ENCODE data around the gene ALG13. TPM values are rescaled to one million over a fixed set of nuclear protein-coding genes. Genes with fewer than 3 reads are reported as not detected.

ALG13 gene
- 34.6 and 44.3 TPM in 2 replicates for total RNA-seq (2021; fragmentation: NEBNext Ultra II Directional; extraction: Animal tissue kit (Norgen Biotek cat#: 25700))
- 70.6 and 93.6 TPM in 2 replicates for polyA plus RNA-seq (2011; rRNA removed)
- 73.1 TPM for polyA plus RNA-seq (2011; cell fraction: cytosol; rRNA removed)
- 140 TPM for polyA plus RNA-seq (2011; cell fraction: nucleus; rRNA removed)
- polyA plus RNA-seq (2012, experiment 1 of 2), result 36.1 to 39.0 TPM (median 38.1 TPM) in 4 replicates
- 6.1 TPM for polyA plus RNA-seq (2012, experiment 2 of 2)
- 31.6 TPM for polyA plus RNA-seq (2013, experiment 1 of 2)
- 32.9 TPM for polyA plus RNA-seq (2013, experiment 2 of 2)
- polyA minus RNA-seq (2011; rRNA and poly(A)+ RNA removed), result 117 and 176 TPM in 2 replicates
- polyA minus RNA-seq (2011; cell fraction: cytosol; rRNA and poly(A)+ RNA removed), result 49.0 TPM
- polyA minus RNA-seq (2011; cell fraction: nucleus; rRNA and poly(A)+ RNA removed), result 197 TPM
- long read RNA-seq, experiment 1, partial matches to known transcripts, result 9 of 22 reads
- long read RNA-seq, experiment 1, other reads (novel, unspliced or antisense), result 7 of 22 reads
- long read RNA-seq, experiment 2, partial matches to known transcripts, result 1 of 18 reads
- long read RNA-seq, experiment 2, other reads (novel, unspliced or antisense), result 7 of 18 reads

GRCh38 chrX:111680988-111681779 lies at the start of gene ALG13:
Gene ALG13 (plus strand): TSS chrX:111681170. CDS start chrX:111681219, 49 bp downstream.
- Histone ChIP-seq H2BK12ac (ENCODE audit: low read depth, low read length) (no peak within 1 kb of the TSS), H4K5ac (ENCODE audit: insufficient read length, low read depth, low read length) (peak within 1 kb of the TSS; percentile 94), H2BK15ac (ENCODE audit: low read length) (no peak within 1 kb of the TSS), H3K36me3 (ENCODE audit: control insufficient read depth in 2 of 4, insufficient read depth in 4 of 4, low read length in 3 of 4) (peaks cover 0 to 30% (median 9%) of the 10 kb centered on the region in 4 experiments; a peak in 4 of 8 replicates), H3K9me3 (ENCODE audit: insufficient read depth in 2 of 2, low read depth in 1 of 2, low read length in 1 of 2) (peaks cover 0 to 6% of the 10 kb centered on the region in 2 experiments; a peak in 1 of 4 replicates), H4K20me1 (replicated peaks in 1 of 2; ENCODE audit: control insufficient read depth in 1 of 2, insufficient read depth in 2 of 2, low read length in 2 of 2) (no peaks in the 10 kb centered on the region), H3K14ac (ENCODE audit: insufficient read length) (no peak within 1 kb of the TSS), H3K79me1 (ENCODE audit: low read depth, low read length) (no peaks in the 10 kb centered on the region), H2AFZ (ENCODE audit: low read length) (no peak within 1 kb of the TSS), H2BK120ac (replicated peaks; ENCODE audit: low read depth, low read length) (no peak within 1 kb of the TSS), H3K79me2 (ENCODE audit: control insufficient read depth in 1 of 2, insufficient read depth in 2 of 2, low read length in 2 of 2) (peaks cover 0 to 18% of the 10 kb centered on the region in 2 experiments; a peak in 2 of 4 replicates), H3K23me2 (ENCODE audit: low read depth, low read length) (no peaks in the 10 kb centered on the region; the same call in 1 of the 2 replicates), H3K27ac (ENCODE audit: low read depth, low read length) (peak within 1 kb of the TSS; percentile 98), H3K23ac (ENCODE audit: insufficient read length) (no peak within 1 kb of the TSS), H2BK5ac (ENCODE audit: low read depth, low read length) (peak within 1 kb of the TSS; percentile 91), H4K8ac (ENCODE audit: extremely low read depth, insufficient read depth, low read length) (peak within 1 kb of the TSS; percentile 97; the same call in 1 of the 2 replicates), H3K9ac (replicated peaks in 1 of 4; ENCODE audit: extremely low read depth in 1 of 4, low read depth in 3 of 4, low read length in 3 of 4) (peak within 1 kb of the TSS; percentile 85 to 99 (median 94)), H2BK20ac (ENCODE audit: low read length) (no peak within 1 kb of the TSS), H2AK5ac (ENCODE audit: low read depth, low read length) (no peak within 1 kb of the TSS; the same call in 1 of the 2 replicates), H4K91ac (replicated peaks; ENCODE audit: insufficient read length, low read length) (peak within 1 kb of the TSS; percentile 61), H3K4me3 (ENCODE audit: extremely low read depth in 1 of 4, insufficient read depth in 2 of 4, low read depth in 3 of 4, low read length in 4 of 4) (peak within 1 kb of the TSS; percentile 66 to 88 (median 70)), H3K4me2 (ENCODE audit: insufficient read depth in 1 of 2, low read depth in 2 of 2, low read length in 2 of 2) (peak within 1 kb of the TSS; percentile 78 to 82), H3K4me1 (replicated peaks in 1 of 4; ENCODE audit: control insufficient read depth in 3 of 4, insufficient read depth in 4 of 4, low read length in 3 of 4) (peaks cover 0 to 2% (median 0%) of the 10 kb centered on the region in 4 experiments; a peak in 1 of 7 replicates), H3K27me3 (replicated peaks in 1 of 4; ENCODE audit: control insufficient read depth in 3 of 4, extremely low read depth in 1 of 4, insufficient read depth in 3 of 4, low read length in 3 of 4) (no peaks in the 10 kb centered on the region), H3K56ac (replicated peaks; ENCODE audit: insufficient read length, low read depth, low read length) (peak within 1 kb of the TSS; percentile 16), H3K18ac (ENCODE audit: extremely low read depth, low read length) (peak within 1 kb of the TSS; percentile 24; the same call in 1 of the 2 replicates), H3K4ac (replicated peaks; ENCODE audit: insufficient read length, low read depth, low read length) (peak within 1 kb of the TSS; percentile 69)
- peak; percentile 61 to 81 for DNase-seq (ENCODE audit: low read depth in 1 of 2, low spot score in 2 of 2)
- no peak for FAIRE-seq
- ChIA-PET POLR2A (ENCODE audit: partially characterized antibody) (interaction anchor here (0.6 to 1.8 kb wide), 11 partner anchors 9 to 1574 kb away, joined by 3 to 8 read pairs (median 3); no protein-coding TSS in a partner anchor), CTCF (ENCODE audit: partially characterized antibody) (interaction anchor here (0.6 to 1.4 kb wide), 5 partner anchors 9 to 310 kb away, joined by 3 to 4 read pairs (median 3); partner anchors contain the start of gene DCX)
- 0% methylated on average over 20 of the region's 69 CpGs; no CpG with 5 or more reads in 1 of the 2 experiments for WGBS, 2 experiments (ENCODE audit: extremely low coverage in 1 of 2, insufficient coverage in 1 of 2, insufficient read length in 1 of 2, insufficient replicate concordance in 2 of 2, low coverage in 1 of 2, low lambda C conversion rate in 2 of 2, missing lambda C conversion rate in 1 of 2)
- TF ChIP-seq YY1 (IDR thresholded peaks at IDR 0.05; ENCODE audit: low read depth, low read length) (0 out of 2 replicates have a peak, but pooled peaks have one; percentile 68), RBBP5 (IDR thresholded peaks at IDR 0.05; ENCODE audit: borderline replicate concordance, low read depth, low read length) (peak; percentile 93), CBX8 (IDR thresholded peaks at IDR 0.05; ENCODE audit: borderline replicate concordance, low read depth, low read length) (no peak), EP300 (IDR thresholded peaks at IDR 0.05; ENCODE audit: borderline replicate concordance in 1 of 2, low read depth in 2 of 2, low read length in 2 of 2) (no peak), SP2 (IDR thresholded peaks at IDR 0.05; ENCODE audit: low read length) (no peak), CBX5 (IDR thresholded peaks at IDR 0.05; ENCODE audit: low read depth, low read length) (no peak), SP4 (IDR thresholded peaks at IDR 0.05; ENCODE audit: low read length) (no peak), NANOG (IDR thresholded peaks at IDR 0.05; ENCODE audit: insufficient read depth, low read depth, low read length, poor library complexity, severe bottlenecking) (no peak)
